DMS153 treated with DMSO at 0.1 percent for 48 hours (cell line): Measurements from ENCODE around the gene KIF18B.
A peak's percentile ranks its signal among the peaks of the same experiment; 100 is the strongest.

Experiments used
- DNase-seq: peaks from one replicate; lab custom pipeline; 2025; ENCODE audit not compliant: unreplicated experiment; lab: John Stamatoyannopoulos, UW

The KIF18B gene

DNA sequence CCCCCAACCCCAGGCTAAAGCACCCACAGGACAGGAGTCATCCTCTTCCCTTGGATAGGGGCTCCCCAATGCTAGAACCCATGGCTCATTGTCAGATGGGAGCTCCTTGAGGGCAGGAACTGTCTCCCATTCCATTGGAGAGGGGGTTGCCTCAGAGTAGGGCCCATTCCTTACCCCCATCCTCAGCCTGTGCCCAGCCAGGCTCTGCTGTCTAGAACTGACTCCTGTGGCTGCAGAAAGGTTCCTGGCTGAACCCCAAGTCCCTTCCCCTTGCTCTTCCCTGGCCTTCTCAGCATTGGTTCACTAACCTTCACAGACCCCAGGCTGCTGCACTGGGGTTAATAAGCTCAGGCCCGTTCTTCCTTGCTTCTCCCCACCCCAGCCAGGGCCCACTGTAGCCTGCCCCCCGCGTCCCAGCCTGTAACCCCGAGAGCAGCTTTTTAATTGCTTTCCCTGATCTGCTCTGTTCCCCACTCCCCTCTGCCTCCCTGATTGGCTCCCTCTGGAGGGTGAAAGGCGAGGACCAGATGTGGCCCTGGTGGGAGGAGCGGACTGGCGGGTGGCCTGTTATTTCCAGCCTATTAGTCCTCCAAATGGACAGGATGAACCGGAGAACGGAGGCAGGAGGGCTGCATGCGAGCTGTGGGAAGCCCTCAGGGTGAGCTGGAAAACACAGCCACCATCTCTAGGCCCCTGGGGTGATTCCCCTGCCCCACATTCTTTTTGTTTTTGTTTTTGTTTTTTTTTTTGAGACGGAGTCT is 26.3 kb downstream of the KIF18B start:
- DNase-seq, result no peak

GRCh38 chr17:44920565-44920940 is 27.0 kb downstream of the KIF18B start:
- DNase-seq, result no peak

DNA sequence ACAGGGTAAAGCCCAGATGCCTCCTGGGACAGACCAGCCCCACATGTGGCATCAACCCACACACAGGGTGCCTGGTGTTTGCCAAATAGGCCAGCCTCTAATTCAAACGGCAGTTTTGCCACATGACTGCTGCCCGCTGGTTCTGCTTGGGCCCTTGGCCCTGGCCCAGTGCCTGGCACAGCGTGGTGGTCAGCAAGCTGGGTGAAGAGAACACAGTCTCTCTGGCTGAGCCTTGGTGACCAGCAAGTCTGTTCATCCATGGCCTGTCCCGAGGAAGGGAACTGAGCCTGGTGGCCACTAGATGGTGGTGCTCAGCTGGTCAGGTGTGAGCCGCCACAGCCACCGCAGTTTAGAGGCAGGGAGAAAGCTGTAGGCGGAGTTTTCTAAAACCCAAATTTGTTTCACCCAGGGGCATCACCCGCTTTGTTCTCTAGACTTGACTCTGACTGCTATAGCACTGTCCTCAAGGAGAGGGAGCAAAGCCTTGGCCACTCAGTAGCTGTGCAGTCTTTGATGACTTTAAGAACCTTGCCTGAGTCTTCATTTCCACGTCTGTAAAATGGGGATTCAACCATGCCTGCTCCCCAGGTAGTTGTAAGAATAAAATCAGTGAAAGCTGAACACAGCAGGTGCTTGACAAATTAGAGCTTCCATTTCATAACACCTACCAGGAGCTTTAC is 27.5 kb downstream of the KIF18B start:
- DNase-seq, result peak; percentile 73

DNA sequence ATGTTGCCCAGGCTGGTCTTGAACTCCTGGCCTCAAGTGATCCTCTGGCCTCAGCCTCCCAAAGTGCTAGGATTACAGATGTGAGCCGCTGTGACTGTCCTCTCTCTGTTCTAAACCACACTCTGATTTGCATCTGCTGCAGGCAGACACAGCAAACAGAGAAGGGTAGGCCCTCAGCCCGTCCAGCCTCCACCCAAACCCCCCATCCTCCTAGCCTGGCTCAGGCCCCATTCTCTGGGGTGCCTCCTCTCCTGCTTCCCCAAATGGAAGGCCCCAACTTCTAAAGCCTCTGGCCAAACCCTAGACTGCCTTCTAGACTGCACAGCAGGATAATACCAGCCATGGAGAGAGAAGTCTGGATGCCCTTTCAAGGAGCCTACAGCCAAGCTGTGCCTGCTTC is 28.2 kb downstream of the KIF18B start:
- DNase-seq, result no peak

GRCh38 chr17:44918006-44918405 is 29.6 kb downstream of the KIF18B start:
- no peak for DNase-seq

DNA sequence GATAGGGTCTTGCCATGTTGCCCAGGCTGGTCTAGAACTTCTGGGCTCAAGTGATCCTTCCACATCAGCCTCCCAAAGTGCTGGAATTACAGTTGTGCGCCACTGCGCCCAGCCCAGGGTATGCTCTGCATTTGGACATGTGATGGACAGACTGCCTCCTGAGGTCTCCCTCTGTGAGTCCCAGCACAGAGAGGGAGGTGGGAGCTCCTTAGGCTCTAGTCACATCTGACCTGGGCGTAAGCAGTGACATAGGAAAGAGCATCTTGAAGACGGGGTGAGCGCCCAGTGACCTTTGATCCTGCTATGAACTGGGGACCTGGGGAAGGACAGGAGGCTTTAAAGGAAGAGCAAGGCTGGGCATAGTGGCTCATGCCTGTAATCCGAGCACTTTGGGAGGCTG is 30.1 kb downstream of the KIF18B start:
- no peak for DNase-seq

- DNase-seq, result no peak
These were observed 30.8 kb downstream of the KIF18B start for GRCh38 chr17:44916781-44917241.

DNA sequence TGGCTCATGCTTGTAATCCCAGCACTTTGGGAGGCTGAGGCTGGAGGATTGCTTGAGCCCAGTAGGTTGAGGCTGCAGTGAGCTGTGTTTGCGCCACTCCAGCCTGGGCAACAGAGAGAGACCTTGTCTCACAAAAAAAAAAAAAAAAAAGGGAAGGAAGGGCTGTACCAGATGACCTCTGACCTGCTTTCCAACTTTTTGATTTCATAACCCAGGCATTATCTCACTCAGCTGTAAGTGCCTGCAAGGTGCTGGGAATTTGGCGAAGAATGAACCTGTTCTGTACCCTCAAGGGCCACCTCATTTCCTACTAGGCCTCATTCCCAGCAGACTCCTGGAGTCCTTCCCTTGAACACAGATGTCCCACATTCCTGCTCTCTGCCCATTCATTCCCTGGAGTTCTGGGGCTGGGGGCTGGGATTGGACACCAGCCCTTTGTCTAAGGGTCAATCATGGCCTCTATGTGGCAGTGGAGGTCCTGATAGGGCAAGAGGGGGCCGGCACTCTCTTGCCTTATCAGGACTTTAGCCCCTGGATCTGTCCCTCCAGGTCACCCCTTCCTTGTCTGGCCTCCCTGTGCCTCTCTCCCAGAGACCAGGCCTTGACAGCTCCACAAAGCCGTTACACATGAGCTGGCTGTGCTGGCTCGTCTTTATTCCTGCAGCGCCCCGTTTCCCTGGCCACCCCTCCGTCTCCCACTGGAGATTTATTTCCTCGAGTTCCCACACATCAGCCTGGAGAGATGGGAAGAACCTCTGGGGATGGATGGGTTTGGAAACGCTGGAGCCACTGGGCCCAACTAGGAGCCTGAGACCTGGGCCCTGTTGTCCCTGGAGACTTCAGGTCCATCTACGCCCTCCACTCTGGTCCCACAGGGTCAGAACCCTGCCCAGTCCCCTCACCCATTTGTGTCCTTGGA is 31.5 kb downstream of the KIF18B start:
- DNase-seq, result no peak

DNA sequence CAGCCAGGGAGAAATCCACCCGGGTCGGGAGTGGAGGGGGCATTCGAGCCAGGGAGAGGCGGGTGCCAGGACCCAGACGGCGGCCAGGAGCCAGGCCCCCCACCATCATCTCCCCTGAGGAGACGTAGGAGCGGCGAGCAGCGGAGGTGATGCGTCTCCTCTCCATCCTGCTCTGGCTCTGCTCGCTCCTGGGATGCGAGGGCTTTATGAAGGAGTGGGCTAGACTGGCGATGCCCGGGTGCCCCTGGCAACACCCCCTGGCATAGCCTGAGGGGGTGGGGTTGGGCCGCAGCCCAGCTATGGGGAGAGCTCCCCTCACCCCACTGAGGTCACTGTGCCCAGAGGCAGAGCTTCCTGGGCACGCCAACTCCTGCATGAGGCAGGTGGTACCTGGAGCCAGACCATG is 32.2 kb downstream of the KIF18B start, which contains the start of gene GFAP:
TSS of gene GFAP (minus strand) at position 180 of the 406 bp plus-strand sequence. CDS start at position 166, 14 bp downstream.
- no peak for DNase-seq

- no peak for DNase-seq
These were observed 32.8 kb downstream of the KIF18B start for GRCh38 chr17:44914698-44915271.

DNA sequence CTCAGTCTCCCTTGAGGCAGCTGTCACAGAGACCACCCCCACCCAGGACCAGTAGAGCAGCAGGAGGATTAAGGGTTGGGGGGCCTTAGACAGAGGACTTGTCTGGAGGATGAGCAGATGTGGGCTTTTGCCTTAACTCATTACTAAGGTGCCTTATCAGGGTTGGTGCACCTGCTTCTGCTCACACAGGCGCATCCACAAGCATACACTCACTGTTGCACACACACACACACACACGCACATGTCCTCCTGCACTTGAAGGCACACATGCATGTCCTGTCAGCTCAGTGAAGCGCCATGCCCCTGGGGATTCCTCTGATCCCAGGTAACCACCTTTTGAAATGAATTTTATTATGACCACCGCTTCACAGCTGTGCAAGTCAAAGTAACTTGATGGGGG is 33.4 kb downstream of the KIF18B start:
- DNase-seq, result no peak

DNA sequence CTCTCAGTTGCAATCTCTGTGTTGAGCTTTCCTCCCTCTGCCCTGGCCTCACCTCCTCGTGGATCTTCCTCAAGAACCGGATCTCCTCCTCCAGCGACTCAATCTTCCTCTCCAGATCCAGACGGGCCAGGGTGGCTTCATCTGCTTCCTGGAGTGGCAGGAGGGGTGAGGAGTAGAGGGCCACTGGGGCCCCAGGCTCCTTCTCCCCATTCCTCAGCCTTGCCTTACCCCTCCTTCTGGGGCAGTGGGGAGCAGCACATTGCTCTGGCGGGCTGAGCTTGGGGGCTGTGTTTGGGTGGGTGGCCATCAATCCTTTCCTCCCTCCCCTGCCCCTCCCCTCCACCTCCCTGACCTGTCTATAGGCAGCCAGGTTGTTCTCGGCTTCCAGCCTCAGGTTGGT is 33.9 kb downstream of the KIF18B start:
- DNase-seq, result no peak

GRCh38 chr17:44912763-44913544 is 34.6 kb downstream of the KIF18B start:
- DNase-seq, result no peak

GRCh38 chr17:44911133-44912001 is 36.2 kb downstream of the KIF18B start:
- peak; percentile 42 for DNase-seq

DNA sequence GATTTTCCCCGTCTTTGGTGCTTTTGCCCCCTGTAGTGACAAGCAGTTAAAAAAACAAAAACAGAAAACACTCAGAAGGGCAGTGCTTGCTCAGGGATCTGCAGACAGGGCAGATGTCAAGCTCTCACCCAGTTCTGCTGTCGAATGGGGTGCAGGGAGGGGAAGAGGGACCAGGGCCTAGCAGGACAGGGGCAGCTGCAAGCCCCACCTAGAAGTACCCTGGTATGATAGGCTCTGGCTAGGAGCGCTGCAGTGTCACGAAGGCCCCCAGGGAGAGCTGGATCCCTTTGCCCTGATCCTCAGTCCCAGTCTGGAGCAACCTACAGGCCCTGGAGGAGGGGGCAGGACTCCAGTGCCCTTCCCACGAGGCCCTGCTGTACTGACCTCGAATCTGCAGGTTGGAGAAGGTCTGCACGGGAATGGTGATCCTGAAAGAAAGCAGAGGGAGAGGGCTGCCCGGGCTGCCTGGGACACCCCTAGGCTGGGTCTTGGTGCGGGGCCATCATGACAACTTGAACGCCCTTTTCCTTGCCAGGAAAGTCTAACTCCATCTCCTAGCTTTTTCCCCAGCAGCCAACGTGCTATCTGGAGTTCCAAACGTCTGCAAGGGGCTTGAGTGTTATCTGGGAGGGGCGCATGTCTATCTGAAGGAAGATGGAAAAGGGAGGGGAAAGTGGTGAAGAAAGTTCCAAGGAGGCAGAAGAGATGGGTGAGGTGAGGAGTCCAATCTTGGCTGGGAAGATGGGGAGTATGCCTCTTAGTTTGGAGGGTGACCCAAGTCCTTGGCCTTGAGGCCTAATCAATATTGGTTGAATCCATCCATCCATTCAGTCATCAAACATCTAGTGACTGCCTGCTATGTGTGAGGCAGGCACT is 37.1 kb downstream of the KIF18B start:
- DNase-seq, result no peak

GRCh38 chr17:44909681-44910144 is 37.9 kb downstream of the KIF18B start:
- DNase-seq, result no peak

DNA sequence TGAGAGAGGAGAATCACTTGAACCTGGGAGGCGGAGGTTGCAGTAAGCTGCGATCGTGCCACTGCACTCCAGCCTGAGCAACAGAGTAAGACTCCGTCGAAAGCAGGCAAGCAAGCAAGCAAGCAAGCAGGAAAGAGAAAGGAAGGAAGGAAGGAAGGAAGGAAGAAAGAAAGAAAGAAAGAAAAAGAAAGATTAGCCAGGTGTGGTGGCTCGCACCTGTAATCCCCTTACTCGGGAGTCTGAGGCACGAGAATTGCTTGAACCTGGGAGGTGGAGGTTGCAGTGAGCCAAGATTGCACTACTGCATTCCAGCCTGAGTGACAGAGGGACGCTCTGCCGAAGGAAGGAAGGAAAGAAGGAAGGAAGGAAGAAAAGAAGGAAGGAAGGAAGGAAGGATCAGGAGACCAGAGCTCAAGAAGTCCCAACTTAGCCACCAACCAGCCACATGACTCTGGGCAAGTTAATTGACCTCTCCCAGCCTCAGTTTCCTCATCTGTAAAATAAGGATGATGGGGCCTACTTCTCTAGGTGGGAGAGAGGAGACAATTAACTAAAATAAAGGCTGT is 38.7 kb downstream of the KIF18B start:
- no peak for DNase-seq
